IMR-90 (cell line): ENCODE measurements around the gene KAZN. TPM values are rescaled to one million over a fixed set of nuclear protein-coding genes. Genes with fewer than 3 reads are reported as not detected.

Source experiments
- ATAC-seq: fragments of 200-7000 bp; cut with Tn5 transposase; 2 replicates; pipeline ENCODE4 v1.9.1; 2020; ENCODE audit warnings: low read depth, mild to moderate bottlenecking, moderate library complexity
- BruUV-seq: library from RNA; stranded (reverse); fragments of 400-500 nt; replicated peaks from 2 replicates; lab custom pipeline; 2021; lab: Mats Ljungman, UMichigan
- CTCF ChIA-PET: fragments of 300-600 bp; formaldehyde crosslinking; extraction: SDS; loops from one replicate; lab custom pipeline; 2021; ENCODE audit warnings: antibody characterized with exemption; lab: Yijun Ruan, JAX
- POLR2A ChIA-PET: fragments of 300-600 bp; sonication (Branson Sonifier 250); formaldehyde crosslinking; loops from one replicate; lab custom pipeline; 2022; ENCODE audit warnings: antibody characterized with exemption; ENCODE audit not compliant: unreplicated experiment; lab: Charles Lee
- DNase-seq: peaks from one replicate; pipeline ENCODE4 v3.0.0; 2013
- H2AFZ ChIP-seq: replicated peaks from 2 replicates; pipeline ENCODE3; 2013; ENCODE audit warnings: low read length, mild to moderate bottlenecking; ENCODE audit not compliant: poor library complexity
- H2AK5ac ChIP-seq: 2 replicates; pipeline ENCODE4 v1.6.1; 2013; ENCODE audit warnings: low read depth, low read length, inconsistent platforms
- H2AK9ac ChIP-seq: replicated peaks from 2 replicates; pipeline ENCODE3; 2013; ENCODE audit warnings: mild to moderate bottlenecking, low read depth, low read length, moderate library complexity; ENCODE audit not compliant: poor library complexity
- H2BK120ac ChIP-seq: 2 replicates; pipeline ENCODE4 v1.6.1; 2013; ENCODE audit warnings: low read depth, low read length, inconsistent platforms
- H2BK15ac ChIP-seq: 3 replicates; pipeline ENCODE4 v1.6.1; 2013; ENCODE audit warnings: low read depth, low read length, inconsistent platforms
- H2BK20ac ChIP-seq: 2 replicates; pipeline ENCODE4 v1.6.1; 2013; ENCODE audit warnings: low read depth, mild to moderate bottlenecking, inconsistent platforms, low read length, moderate library complexity
- H2BK5ac ChIP-seq: 2 replicates; pipeline ENCODE4 v1.6.1; 2013; ENCODE audit warnings: mild to moderate bottlenecking, low read depth, low read length, inconsistent platforms; ENCODE audit not compliant: poor library complexity, severe bottlenecking
- H3K14ac ChIP-seq: replicated peaks from 2 replicates; pipeline ENCODE4 v1.6.1; 2013; ENCODE audit warnings: low read depth, low read length, inconsistent platforms
- H3K18ac ChIP-seq: 2 replicates; pipeline ENCODE4 v1.6.1; 2013; ENCODE audit warnings: low read depth, low read length, control low read depth
- H3K23ac ChIP-seq: 2 replicates; pipeline ENCODE4 v1.6.1; 2013; ENCODE audit warnings: low read depth, low read length, inconsistent platforms
- H3K27ac ChIP-seq: 2 replicates; pipeline ENCODE4 v1.5.1; 2013; ENCODE audit warnings: mild to moderate bottlenecking, control low read depth, low read length; ENCODE audit not compliant: insufficient read depth
- H3K27me3 ChIP-seq: 2 replicates; pipeline ENCODE4 v1.6.1; 2013; ENCODE audit warnings: low read length; ENCODE audit not compliant: control insufficient read depth, insufficient read depth
- H3K36me3 ChIP-seq: 2 replicates; pipeline ENCODE4 v1.6.1; 2013; ENCODE audit warnings: low read length, mixed read lengths; ENCODE audit not compliant: control insufficient read depth, insufficient read depth
- H3K4ac ChIP-seq: 2 replicates; pipeline ENCODE4 v1.6.1; 2013; ENCODE audit warnings: low read depth, low read length, inconsistent platforms
- H3K4me1 ChIP-seq: 2 replicates; pipeline ENCODE4 v1.6.1; 2013; ENCODE audit warnings: low read length, mixed read lengths; ENCODE audit not compliant: control insufficient read depth, insufficient read depth
- H3K4me2 ChIP-seq: 2 replicates; pipeline ENCODE4 v1.6.1; 2013; ENCODE audit warnings: low read depth, mild to moderate bottlenecking, control low read depth, low read length, moderate library complexity
- H3K4me3 ChIP-seq: 2 replicates; pipeline ENCODE4 v1.5.1; 2013; ENCODE audit warnings: low read depth, mild to moderate bottlenecking, control low read depth, low read length, moderate library complexity; ENCODE audit not compliant: insufficient read depth
- H3K56ac ChIP-seq: 2 replicates; pipeline ENCODE4 v1.6.1; 2013; ENCODE audit warnings: low read length, inconsistent platforms; ENCODE audit not compliant: insufficient read depth; ENCODE audit errors: extremely low read depth
- H3K79me1 ChIP-seq, 2 experiments: 2 replicates each; pipeline ENCODE4 v1.6.1; 2013; ENCODE audit warnings: low read length in 2 of 2, inconsistent platforms in 1 of 2, low read depth in 1 of 2
- H3K9ac ChIP-seq: 2 replicates; pipeline ENCODE4 v1.6.1; 2013; ENCODE audit warnings: low read depth, low read length, control low read depth
- H3K9me1 ChIP-seq: 2 replicates; pipeline ENCODE4 v1.6.1; 2013; ENCODE audit warnings: low read length, inconsistent platforms; ENCODE audit not compliant: insufficient read depth
- H3K9me3 ChIP-seq: 2 replicates; pipeline ENCODE4 v1.6.1; 2013; ENCODE audit warnings: low read length; ENCODE audit not compliant: control insufficient read depth, insufficient read depth
- H4K20me1 ChIP-seq: 2 replicates; pipeline ENCODE4 v1.6.1; 2013; ENCODE audit warnings: low read length, inconsistent platforms; ENCODE audit not compliant: insufficient read depth
- H4K5ac ChIP-seq: 2 replicates; pipeline ENCODE4 v1.6.1; 2013; ENCODE audit warnings: mild to moderate bottlenecking, low read depth, low read length, control low read depth
- H4K8ac ChIP-seq, 2 experiments: 2 replicates each; pipeline ENCODE4 v1.6.1; 2013; ENCODE audit warnings: low read depth in 2 of 2, low read length in 2 of 2, control low read depth in 1 of 2, inconsistent platforms in 1 of 2
- H4K91ac ChIP-seq: 2 replicates; pipeline ENCODE4 v1.6.1; 2013; ENCODE audit warnings: low read depth, low read length, inconsistent platforms; ENCODE audit not compliant: insufficient read depth
- CHD1 ChIP-seq: IDR thresholded peaks from 2 replicates; pipeline ENCODE4 v1.6.1; 2012; ENCODE audit warnings: low read depth, low read length, improper control_type of control experiment
- MAFK ChIP-seq: IDR thresholded peaks from 2 replicates; pipeline ENCODE4 v1.6.1; 2012; ENCODE audit warnings: low read depth, low read length, improper control_type of control experiment
- MXI1 ChIP-seq: IDR thresholded peaks from 2 replicates; pipeline ENCODE4 v1.6.1; 2012; ENCODE audit warnings: low read depth, mild to moderate bottlenecking, low read length, moderate library complexity, borderline replicate concordance
- POLR2A ChIP-seq: IDR thresholded peaks from 2 replicates; pipeline ENCODE4 v1.6.1; 2012; ENCODE audit warnings: mild to moderate bottlenecking, low read depth, low read length
- RAD21 ChIP-seq: IDR thresholded peaks from 2 replicates; pipeline ENCODE4 v1.6.1; 2012; ENCODE audit warnings: low read length, improper control_type of control experiment
- RCOR1 ChIP-seq: IDR thresholded peaks from 2 replicates; pipeline ENCODE4 v1.6.1; 2012; ENCODE audit warnings: mild to moderate bottlenecking, low read length, improper control_type of control experiment; ENCODE audit not compliant: insufficient replicate concordance
- RFX5 ChIP-seq: IDR thresholded peaks from 2 replicates; pipeline ENCODE4 v1.8.0; 2012; ENCODE audit warnings: low read depth, mild to moderate bottlenecking, low read length, moderate library complexity
- WGBS, 2 experiments: methylation state at CpG; one replicate each; pipeline versions ENCODE4 v1.1.5 to v1.1.7; 2013; ENCODE audit warnings: missing lambda C conversion rate in 2 of 2; ENCODE audit not compliant: insufficient read length in 1 of 2; ENCODE audit errors: extremely low coverage in 2 of 2; 5-methylcytosine and 5-hydroxymethylcytosine counted together
- dilution Hi-C: fragments of 300-500 bp; cut with HindIII; formaldehyde crosslinking; loops from one replicate; pipeline ENCODE4 v1.14.3; 2018; ENCODE audit warnings: low sequenced_read_pairs; ENCODE audit not compliant: unreplicated experiment
- in situ Hi-C: fragments of 300-500 bp; cut with MboI; formaldehyde crosslinking; loops from 3 replicates; pipeline ENCODE4 v1.14.3; 2019; ENCODE audit warnings: low sequenced_read_pairs, inconsistent platforms, mixed read lengths
- intact Hi-C: fragments of 100-400 bp; cut with micrococcal nuclease; formaldehyde crosslinking; loops from 2 replicates; pipeline ENCODE4 v1.10.0; 2022
- polyA plus RNA-seq, 3 experiments: library from polyadenylated mRNA; depleted of rRNA; stranded (reverse); fragments of >200 nt; gene quantifications; 2 replicates each; pipeline ENCODE4 v1.2.3, GENCODE V29; 2012; ENCODE audit warnings: low replicate concordance in 1 of 3
- total RNA-seq: library from RNA; depleted of rRNA; stranded (reverse); fragments of >200 nt; gene quantifications from 2 replicates; pipeline ENCODE4 v1.2.3, GENCODE V29; 2012
- TF ChIP-seq, protein P1 (sequence below): fragments of 150-350 bp; IDR thresholded peaks from 2 replicates; pipeline ENCODE4 v1.6.1; 2017; ENCODE audit warnings: mild to moderate bottlenecking, antibody characterized with exemption, low read length, low read depth
- TF ChIP-seq, protein P2 (sequence below): conservative IDR thresholded peaks from 2 replicates; pipeline ENCODE4 v1.5.1; 2012; ENCODE audit warnings: mild to moderate bottlenecking, low read depth, low read length, improper control_type of control experiment
- TF ChIP-seq, protein P3 (sequence below): fragments of 150-350 bp; IDR thresholded peaks from 2 replicates; pipeline ENCODE4 v1.6.1; 2016; ENCODE audit warnings: low read depth, mild to moderate bottlenecking, low read length, moderate library complexity, borderline replicate concordance

The KAZN gene
- total and polyA plus RNA-seq, 2 of the 4 experiments (the other 2 are of a cell fraction): 5.2 to 10.5 TPM

DNA sequence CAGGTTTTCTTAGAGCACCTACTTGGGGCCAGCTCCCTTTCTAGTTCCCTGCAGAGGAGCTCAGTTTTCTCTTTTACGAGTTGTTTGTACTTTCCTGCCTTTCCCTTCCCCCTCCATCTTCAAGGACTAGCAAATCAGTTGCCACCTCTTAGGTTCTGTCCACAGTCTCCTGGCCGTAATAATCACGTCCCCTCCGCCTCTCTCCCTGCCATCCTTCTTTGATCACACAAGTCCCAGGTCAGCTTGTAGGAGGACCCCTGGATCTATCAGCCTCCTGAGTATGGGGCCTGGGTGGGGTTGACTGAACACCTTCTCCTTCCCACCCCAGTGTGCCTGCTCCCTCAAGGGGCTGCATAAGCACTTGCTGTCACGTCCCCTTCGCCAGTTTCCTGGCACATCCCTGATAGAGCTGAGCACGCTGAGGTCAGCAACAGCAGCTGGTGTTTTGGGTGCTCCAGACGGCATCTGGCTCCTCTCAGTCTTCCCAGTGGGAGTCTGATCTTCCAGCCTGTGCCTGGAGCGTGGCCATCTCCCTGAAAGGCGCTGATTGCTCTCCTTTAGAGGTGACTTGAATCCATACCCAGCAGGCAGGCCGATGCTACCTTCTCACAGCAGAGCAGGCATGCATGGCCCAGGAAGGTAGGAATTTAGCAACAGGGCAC is 338.9 kb downstream of the KAZN start:
- ChIA-PET POLR2A (no interaction called here), CTCF (no interaction called here)
- dilution Hi-C loops (no loop called here), in situ Hi-C loops (loop anchor here (25.0 kb wide), 1 partner anchor 1175 kb away; no protein-coding TSS in a partner anchor), intact Hi-C loops (no loop called here)
- H4K20me1 ChIP-seq: no peaks in the 10 kb centered on the region; the same call in 1 of the 2 replicates
- H3K4me3 ChIP-seq: no peak overlapping the region
- H3K27me3 ChIP-seq: no peaks in the 10 kb centered on the region
- no peak overlapping the region for H2BK20ac ChIP-seq
- no peaks in the 10 kb centered on the region for H3K36me3 ChIP-seq
- H3K9ac ChIP-seq: no peak overlapping the region
- H3K27ac ChIP-seq: no peak overlapping the region
- H3K9me1 ChIP-seq: peaks cover 23% of the 10 kb centered on the region
- H3K4me2 ChIP-seq: no peak overlapping the region
- H2AK9ac ChIP-seq: peak overlapping the region; percentile 15
- 0 out of 2 replicates have a peak overlapping the region, but pooled peaks have one; percentile 0 for H4K91ac ChIP-seq
- no peak overlapping the region for H2BK15ac ChIP-seq
- H4K5ac ChIP-seq: 0 out of 2 replicates have a peak overlapping the region, but pooled peaks have one; percentile 20
- TF ChIP-seq MXI1 (no peak), MAFK (no peak), RCOR1 (no peak), CHD1 (no peak), RFX5 (no peak), RAD21 (no peak), POLR2A (no peak)
- TF ChIP-seq, protein P1, sequence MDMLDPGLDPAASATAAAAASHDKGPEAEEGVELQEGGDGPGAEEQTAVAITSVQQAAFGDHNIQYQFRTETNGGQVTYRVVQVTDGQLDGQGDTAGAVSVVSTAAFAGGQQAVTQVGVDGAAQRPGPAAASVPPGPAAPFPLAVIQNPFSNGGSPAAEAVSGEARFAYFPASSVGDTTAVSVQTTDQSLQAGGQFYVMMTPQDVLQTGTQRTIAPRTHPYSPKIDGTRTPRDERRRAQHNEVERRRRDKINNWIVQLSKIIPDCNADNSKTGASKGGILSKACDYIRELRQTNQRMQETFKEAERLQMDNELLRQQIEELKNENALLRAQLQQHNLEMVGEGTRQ: no peak
- TF ChIP-seq, protein P2, sequence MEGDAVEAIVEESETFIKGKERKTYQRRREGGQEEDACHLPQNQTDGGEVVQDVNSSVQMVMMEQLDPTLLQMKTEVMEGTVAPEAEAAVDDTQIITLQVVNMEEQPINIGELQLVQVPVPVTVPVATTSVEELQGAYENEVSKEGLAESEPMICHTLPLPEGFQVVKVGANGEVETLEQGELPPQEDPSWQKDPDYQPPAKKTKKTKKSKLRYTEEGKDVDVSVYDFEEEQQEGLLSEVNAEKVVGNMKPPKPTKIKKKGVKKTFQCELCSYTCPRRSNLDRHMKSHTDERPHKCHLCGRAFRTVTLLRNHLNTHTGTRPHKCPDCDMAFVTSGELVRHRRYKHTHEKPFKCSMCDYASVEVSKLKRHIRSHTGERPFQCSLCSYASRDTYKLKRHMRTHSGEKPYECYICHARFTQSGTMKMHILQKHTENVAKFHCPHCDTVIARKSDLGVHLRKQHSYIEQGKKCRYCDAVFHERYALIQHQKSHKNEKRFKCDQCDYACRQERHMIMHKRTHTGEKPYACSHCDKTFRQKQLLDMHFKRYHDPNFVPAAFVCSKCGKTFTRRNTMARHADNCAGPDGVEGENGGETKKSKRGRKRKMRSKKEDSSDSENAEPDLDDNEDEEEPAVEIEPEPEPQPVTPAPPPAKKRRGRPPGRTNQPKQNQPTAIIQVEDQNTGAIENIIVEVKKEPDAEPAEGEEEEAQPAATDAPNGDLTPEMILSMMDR: no peak
- TF ChIP-seq, protein P3, sequence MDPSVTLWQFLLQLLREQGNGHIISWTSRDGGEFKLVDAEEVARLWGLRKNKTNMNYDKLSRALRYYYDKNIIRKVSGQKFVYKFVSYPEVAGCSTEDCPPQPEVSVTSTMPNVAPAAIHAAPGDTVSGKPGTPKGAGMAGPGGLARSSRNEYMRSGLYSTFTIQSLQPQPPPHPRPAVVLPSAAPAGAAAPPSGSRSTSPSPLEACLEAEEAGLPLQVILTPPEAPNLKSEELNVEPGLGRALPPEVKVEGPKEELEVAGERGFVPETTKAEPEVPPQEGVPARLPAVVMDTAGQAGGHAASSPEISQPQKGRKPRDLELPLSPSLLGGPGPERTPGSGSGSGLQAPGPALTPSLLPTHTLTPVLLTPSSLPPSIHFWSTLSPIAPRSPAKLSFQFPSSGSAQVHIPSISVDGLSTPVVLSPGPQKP: no peak
- no peak overlapping the region for H4K8ac ChIP-seq
- H2BK5ac ChIP-seq: no peak overlapping the region
- ATAC-seq: no peak
- peaks cover 19 to 46% of the 10 kb centered on the region in 2 experiments for H3K79me1 ChIP-seq
- no peak overlapping the region for H3K4ac ChIP-seq
- WGBS, 2 experiments: 65% methylated on average over 4 of the region's 11 CpGs; no CpG with 5 or more reads in 1 of the 2 experiments
- H3K23ac ChIP-seq: no peak overlapping the region
- no TSS peak for BruUV-seq
- peaks cover 21% of the 10 kb centered on the region for H3K4me1 ChIP-seq
- no peak overlapping the region for H3K14ac ChIP-seq
- H3K18ac ChIP-seq: peak overlapping the region; percentile 18; the same call in 1 of the 2 replicates
- H3K56ac ChIP-seq: no peak overlapping the region
- H2BK120ac ChIP-seq: no peak overlapping the region
- H3K9me3 ChIP-seq: no peaks in the 10 kb centered on the region
- no peak for DNase-seq
- H2AFZ ChIP-seq: no peak overlapping the region
- peak overlapping the region; percentile 24; the same call in 1 of the 2 replicates for H2AK5ac ChIP-seq
